B cell (primary cell): Measurements from ENCODE around the gene FRYL.

Experiments
- EZH2 ChIP-seq: IDR thresholded peaks from 2 replicates; pipeline ENCODE4 v1.6.1; 2012; ENCODE audit warnings: borderline replicate concordance, low read depth, mild to moderate bottlenecking, moderate library complexity, low read length; ENCODE audit not compliant: insufficient read depth, poor library complexity, severe bottlenecking
- TF ChIP-seq, protein P1 (sequence below): fragments of 200-600 bp; IDR thresholded peaks from one replicate; pipeline ENCODE4 v1.8.0; 2022; ENCODE audit warnings: antibody characterized with exemption, mild to moderate bottlenecking

DNA sequence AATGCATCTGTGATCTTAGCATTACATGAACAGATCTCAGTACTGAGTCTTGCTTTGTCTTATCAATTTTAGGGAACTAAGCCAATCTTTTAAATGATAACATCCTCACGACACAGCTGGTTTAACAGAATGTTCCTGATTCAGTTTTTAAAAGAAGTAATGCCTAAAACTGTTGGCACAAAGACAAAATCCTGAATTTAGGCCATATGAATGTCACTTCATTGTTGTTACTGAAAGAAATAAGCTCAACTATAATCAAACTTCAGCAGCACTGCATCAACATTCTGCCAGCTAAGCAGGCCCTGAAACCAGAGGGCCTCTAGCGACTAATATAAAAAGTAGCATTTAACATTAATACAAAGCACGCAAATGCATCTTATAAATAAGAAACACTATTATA is 130.6 kb downstream of the FRYL start:
- TF ChIP-seq, protein P1, sequence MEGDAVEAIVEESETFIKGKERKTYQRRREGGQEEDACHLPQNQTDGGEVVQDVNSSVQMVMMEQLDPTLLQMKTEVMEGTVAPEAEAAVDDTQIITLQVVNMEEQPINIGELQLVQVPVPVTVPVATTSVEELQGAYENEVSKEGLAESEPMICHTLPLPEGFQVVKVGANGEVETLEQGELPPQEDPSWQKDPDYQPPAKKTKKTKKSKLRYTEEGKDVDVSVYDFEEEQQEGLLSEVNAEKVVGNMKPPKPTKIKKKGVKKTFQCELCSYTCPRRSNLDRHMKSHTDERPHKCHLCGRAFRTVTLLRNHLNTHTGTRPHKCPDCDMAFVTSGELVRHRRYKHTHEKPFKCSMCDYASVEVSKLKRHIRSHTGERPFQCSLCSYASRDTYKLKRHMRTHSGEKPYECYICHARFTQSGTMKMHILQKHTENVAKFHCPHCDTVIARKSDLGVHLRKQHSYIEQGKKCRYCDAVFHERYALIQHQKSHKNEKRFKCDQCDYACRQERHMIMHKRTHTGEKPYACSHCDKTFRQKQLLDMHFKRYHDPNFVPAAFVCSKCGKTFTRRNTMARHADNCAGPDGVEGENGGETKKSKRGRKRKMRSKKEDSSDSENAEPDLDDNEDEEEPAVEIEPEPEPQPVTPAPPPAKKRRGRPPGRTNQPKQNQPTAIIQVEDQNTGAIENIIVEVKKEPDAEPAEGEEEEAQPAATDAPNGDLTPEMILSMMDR = no peak
- TF ChIP-seq EZH2 = no peak
